HG03575 (cell line): ENCODE measurements around the gene ACOT8.
"Not testable (repeated sequence)": the region's sequence is repeated elsewhere in the genome, so short reads cannot be mapped to it uniquely, and the experiment has no call there.

ENCODE experiments used
- ATAC-seq: cut with Tn5 transposase; IDR thresholded peaks from one replicate; pipeline ENCODE4 v1.9.1; 2021; ENCODE audit not compliant: unreplicated experiment, insufficient number of reproducible peaks, low FRiP score; ENCODE audit errors: extremely low read depth

Gene ACOT8

DNA sequence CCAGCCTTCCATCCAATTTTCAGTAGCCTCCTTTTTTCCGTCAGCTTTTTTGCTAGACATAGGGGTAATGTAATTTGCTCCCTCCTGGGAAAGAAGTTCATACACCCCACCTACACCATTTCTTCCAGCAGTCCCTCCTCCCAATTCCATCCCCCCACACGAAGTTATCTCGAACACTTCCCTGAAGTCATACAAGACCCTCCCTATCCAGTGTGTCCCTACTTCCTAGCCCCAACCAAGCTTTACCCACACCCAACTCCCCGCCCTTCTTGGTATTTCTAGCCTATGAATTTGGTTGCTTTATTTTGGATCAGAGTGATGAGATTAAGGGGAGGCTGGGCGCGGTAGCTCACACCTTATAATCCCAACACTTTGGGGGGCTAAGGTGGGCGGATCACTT, 43.7 kb downstream of the ACOT8 start:
- ATAC-seq: no peak

DNA sequence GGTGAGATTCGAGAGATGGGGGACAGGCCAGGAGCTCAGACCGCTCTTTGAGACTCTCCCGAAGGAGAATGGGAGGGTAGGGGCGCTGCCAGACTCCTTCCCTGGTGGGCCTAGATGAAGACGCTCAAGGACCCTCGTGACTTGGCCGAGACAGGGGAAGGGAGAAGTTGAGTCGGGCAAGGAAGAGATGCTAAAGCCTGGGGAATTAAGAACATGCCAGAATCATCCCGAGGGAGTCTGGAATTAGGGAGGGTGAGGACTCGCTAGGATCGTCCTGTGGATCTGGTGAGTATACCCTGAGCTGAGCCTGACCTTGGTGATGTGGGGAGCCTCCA, 44.2 kb downstream of the ACOT8 start:
- ATAC-seq: no peak

DNA sequence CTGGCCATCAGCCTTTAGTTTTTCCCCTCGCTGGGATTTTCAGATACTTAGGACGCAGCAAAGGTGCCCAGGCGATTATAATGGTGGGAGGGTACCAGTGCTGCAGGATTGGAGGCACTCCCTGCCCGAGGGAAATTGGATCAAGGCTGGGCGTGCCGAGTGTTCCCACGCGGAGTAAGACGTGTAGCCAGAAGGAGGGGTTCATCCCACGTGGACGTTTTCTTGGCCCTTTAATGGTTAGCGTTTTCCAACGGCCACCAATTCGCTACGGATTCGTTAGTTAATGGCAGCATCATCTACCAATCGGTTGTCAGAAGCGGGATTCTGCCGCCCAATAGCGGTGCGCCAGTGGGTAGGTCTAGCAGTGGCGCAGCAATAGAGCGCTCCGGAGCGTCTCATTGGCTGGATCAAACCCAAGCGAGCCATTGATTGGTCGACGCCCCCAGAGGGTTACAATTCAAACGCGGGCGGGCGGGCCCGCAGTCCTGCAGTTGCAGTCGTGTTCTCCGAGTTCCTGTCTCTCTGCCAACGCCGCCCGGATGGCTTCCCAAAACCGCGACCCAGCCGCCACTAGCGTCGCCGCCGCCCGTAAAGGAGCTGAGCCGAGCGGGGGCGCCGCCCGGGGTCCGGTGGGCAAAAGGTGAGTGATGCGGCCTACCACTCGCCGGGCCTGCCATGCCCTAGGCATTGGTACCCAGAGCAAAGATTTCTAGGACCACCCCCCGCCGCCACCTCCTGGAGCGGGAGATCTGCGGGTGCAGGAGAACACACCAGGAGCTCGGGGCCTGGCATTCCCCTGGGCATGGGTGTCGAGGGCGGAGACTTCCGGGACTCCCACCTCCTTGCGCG, 44.8 kb downstream of the ACOT8 start, which contains the start of gene UBE2C:
TSS of gene UBE2C (plus strand) at position 488 of the 849 bp plus-strand sequence. CDS start at position 540, 52 bp downstream.
- peak; percentile 91 for ATAC-seq

DNA sequence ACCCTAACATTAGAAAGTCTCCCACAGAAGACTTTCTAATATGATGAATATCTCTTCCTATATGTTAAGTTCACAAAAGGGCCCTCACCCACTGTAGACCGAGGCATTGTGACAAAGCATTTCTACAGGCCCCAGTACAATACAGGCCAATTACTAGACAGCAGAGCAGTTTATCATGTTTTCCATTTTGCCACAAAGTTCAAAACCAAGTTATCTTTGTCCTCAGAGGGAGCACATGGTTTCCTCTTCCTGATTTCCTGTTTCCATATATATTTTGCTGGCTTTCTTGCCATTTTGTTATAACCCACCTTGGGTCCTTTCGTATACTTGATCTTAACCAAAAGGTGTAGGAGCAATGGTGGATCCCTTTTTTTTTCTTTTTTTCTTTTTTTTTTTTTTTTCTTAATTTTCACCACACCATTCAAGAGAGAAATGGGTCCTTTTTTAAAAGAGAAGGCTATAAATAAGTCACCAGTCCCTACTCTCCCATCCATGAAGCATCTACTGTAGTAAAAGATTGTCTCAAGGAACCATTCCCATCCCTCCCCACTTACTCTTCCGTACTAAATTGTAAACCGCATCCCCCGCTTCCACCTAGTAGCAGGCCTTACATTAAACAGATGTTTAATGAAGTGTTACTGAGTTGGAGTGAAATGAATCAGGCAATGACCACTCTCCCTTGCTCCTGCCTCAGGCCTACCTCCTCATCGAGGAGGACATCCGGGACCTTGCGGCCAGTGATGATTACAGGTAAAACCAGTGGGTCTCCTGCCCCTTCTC, 46.8 kb downstream of the ACOT8 start:
- no peak for ATAC-seq

DNA sequence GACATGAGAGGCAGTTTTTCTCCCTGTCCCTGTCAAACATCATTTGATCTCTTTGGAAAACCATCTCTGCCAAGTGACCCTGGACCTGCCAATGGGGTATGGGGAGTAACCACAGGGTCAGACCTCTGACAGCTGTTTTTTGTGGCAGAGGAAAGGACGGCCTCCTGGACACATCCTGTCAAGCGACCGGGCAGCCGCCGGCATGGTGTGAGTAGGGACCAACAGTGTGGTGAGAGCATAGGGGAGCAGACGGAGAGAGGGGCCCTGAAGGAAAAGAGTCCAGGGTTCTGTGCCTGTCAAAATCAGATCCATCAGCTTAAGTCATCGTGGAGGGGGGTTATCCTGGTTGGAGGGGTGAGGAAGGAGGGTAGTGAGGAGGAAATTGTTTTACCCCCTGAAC, 55.3 kb downstream of the ACOT8 start:
- no peak for ATAC-seq

DNA sequence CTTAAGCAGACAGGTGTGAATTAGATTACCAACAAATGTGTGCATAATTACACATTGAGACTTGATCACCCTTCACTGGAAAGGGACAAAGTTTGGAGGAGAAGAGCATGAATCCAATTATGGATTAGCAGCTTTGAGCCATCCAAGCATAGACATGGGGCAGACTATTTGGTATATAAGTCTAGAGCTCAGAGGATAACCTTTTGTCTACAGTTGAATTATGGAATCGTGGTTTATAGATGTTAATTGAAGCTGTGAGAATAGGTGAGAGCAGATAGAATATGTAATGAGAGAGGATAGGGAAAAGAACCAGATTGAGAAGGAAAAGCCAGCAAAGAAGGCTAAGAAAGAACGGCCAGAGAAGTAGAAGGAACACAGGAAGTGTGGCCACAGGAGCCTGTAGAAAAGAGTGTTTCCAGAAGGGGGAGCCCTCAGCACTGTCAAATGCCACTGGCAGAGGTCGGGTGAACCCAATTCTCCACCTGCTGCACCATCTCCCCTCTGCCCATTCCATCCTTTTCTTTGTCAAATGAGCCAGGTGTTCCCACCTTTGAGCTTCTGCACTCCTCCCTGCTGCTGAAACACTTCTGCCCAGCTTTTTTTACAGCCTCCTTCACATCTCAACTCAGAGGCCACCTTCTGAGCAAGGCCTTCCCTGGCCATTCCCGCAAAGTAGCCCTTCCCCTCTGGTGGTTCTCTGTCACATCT, 58.1 kb downstream of the ACOT8 start:
- no peak for ATAC-seq

DNA sequence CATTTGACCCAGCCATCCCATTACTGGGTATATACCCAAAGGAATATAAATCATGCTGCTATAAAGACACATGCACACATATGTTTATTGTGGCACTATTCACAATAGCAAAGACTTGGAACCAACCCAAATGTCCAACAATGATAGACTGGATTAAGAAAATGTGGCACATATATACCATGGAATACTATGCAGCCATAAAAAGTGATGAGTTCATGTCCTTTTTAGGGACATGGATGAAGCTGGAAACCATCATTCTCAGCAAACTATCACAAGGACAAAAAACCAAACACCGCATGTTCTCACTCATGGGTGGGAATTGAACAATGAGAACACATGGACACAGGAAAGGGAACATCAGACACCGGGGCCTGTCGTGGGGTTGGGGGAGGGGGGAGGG, 59.2 kb downstream of the ACOT8 start:
- ATAC-seq: not testable (repeated sequence)

DNA sequence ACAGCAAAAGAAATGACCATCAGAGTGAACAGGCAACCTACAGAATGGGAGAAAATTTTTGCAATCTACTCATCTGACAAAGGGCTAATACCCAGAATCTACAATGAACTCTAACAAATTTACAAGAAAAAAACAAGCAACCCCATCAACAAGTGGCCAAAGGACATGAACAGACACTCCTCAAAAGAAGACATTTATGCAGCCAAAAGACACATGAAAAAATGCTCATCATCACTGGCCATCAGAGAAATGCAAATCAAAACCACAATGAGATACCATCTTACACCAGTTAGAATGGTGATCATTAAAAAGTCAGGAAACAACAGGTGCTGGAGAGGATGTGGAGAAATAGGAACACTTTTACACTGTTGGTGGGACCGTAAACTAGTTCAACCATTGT, 59.7 kb downstream of the ACOT8 start:
- not testable (repeated sequence) for ATAC-seq

DNA sequence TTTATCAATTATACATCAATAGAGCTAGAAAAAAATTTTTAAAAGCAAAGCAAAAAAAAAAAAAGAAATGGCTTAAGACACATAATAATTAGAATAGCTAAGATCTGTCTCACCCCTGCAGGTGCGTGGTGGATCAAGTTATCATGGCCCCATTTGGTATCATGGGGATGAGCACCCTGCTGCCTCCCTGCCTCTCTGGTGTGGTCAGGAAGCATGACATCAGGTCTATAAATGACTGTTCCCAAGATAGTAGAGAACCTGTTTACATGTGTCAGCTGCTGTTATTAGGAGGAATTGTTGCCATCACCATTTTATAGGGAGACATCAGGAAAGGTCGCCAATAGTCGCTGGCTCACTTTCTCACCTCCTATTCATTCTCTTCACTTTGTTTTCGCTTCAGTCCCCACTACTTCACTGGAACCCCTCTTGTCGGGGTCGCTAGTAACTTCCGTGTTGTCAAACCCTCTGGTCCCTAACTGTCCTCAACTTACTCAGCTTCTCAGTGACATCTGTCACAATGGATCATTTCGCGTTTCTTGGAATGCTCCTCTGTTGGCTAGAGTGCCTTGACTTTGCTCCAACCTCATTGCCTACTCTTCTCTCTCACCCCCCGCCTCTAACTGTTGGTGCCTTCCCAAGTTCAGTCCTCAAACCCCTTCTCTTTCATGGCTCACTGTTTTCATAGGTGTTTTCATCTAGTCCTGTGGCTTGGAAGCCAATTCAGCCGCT, 60.7 kb downstream of the ACOT8 start:
- ATAC-seq: no peak

DNA sequence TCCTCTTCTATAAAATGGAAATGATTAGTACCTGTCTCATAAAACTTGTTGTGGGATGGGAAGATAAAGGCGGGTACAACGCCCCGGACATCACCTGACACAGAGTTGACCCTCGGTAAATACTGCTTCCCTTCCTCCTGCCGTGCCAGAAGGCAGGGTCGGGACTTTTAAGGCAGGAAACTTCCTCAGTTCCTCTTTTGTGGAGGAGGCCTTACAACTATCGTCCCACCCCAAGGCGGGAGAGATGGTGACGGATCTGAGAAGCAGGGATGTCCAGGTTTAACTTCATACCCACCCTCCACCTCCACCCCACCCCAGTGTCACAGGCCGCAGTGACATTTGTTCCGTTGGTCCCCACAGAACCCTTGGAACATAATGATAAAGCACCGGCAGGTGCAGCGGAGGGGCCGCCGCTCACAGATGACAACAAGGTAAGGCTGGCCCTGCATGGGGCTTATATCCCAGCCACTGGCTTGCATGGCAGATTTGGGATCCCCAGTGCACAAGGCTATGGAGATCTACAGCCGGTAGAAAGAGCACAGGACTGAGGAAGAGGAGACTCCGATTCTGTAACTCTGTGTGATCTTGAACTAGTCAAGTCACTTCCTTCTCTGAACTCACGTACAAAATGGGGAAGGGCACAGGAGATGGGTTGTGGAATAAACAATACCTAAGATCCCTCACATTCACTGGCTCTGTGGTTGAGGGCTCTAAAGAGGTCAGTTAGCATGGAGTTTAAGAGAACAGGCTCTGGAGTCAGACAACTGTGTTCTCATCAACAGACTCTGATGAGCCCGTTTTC, 64.7 kb downstream of the ACOT8 start:
- no peak for ATAC-seq
